HepG2 (cell line): Measurements from ENCODE around the gene DNPH1. TPM values are rescaled to one million over a fixed set of nuclear protein-coding genes. Genes with fewer than 3 reads are reported as not detected.

Source experiments
- CCAR2 ChIP-seq: fragments of 200-400 bp; formaldehyde crosslinking; optimal IDR thresholded peaks from 2 replicates; pipeline ENCODE3; 2018; ENCODE audit warnings: low read depth, mild to moderate bottlenecking, low read length, moderate library complexity
- CENPX ChIP-seq: sonication (generic); formaldehyde crosslinking; IDR thresholded peaks from 2 replicates; pipeline ENCODE4 v1.9.0; 2021; ENCODE audit warnings: mild to moderate bottlenecking, missing genetic modification reagents, moderate library complexity
- DZIP1 ChIP-seq: sonication (generic); formaldehyde crosslinking; IDR thresholded peaks from 2 replicates; pipeline ENCODE4 v1.5.0; 2020; ENCODE audit warnings: mild to moderate bottlenecking, missing genetic modification reagents
- KDM1A ChIP-seq: IDR thresholded peaks from 2 replicates; pipeline ENCODE4 v1.6.1; 2016; ENCODE audit warnings: missing compliant biosample characterization
- KLF11 ChIP-seq: IDR thresholded peaks from 2 replicates; pipeline ENCODE4 v1.6.1; 2016; ENCODE audit warnings: missing compliant biosample characterization
- LCORL ChIP-seq, 2 experiments: fragments of 450-650 bp in 1 of 2; sonication (generic) in 1 of 2; formaldehyde crosslinking in 1 of 2; IDR thresholded peaks; 2 replicates each; pipeline versions ENCODE4 v1.5.0 to v1.6.1; 2017 to 2020; ENCODE audit warnings: antibody characterized with exemption in 1 of 2, missing genetic modification reagents in 1 of 2
- MNT ChIP-seq: fragments of 450-650 bp; IDR thresholded peaks from 2 replicates; pipeline ENCODE4 v1.6.1; 2016
- NFYB ChIP-seq: sonication (generic); formaldehyde crosslinking; IDR thresholded peaks from 2 replicates; pipeline ENCODE4 v1.4.0; 2020; ENCODE audit warnings: missing genetic modification reagents
- NONO ChIP-seq, 2 experiments: fragments of 450-650 bp in 1 of 2; sonication (generic) in 1 of 2; formaldehyde crosslinking in 1 of 2; IDR thresholded peaks in 1 of 2; conservative IDR thresholded peaks in 1 of 2; 2 replicates each; pipeline versions ENCODE4 v1.6.1 to v1.8.0; 2017 to 2022; ENCODE audit warnings: mild to moderate bottlenecking in 1 of 2, missing genetic modification reagents in 1 of 2, moderate library complexity in 1 of 2
- SP2 ChIP-seq: sonication (generic); formaldehyde crosslinking; IDR thresholded peaks from 2 replicates; pipeline ENCODE4 v1.5.1; 2020; ENCODE audit warnings: mild to moderate bottlenecking, missing genetic modification reagents
- TBX2 ChIP-seq: sonication (generic); formaldehyde crosslinking; IDR thresholded peaks from 2 replicates; pipeline ENCODE4 v1.5.0; 2020; ENCODE audit warnings: missing genetic modification reagents, mild to moderate bottlenecking, borderline replicate concordance
- ZBTB37 ChIP-seq: sonication (generic); formaldehyde crosslinking; IDR thresholded peaks from 2 replicates; pipeline ENCODE4 v1.4.0; 2020; ENCODE audit warnings: mild to moderate bottlenecking, missing genetic modification reagents
- ZNF121 ChIP-seq: sonication (generic); formaldehyde crosslinking; IDR thresholded peaks from 2 replicates; pipeline ENCODE4 v1.5.0; 2020; ENCODE audit warnings: mild to moderate bottlenecking, missing genetic modification reagents
- ZNF317 ChIP-seq: sonication (generic); formaldehyde crosslinking; IDR thresholded peaks from 2 replicates; pipeline ENCODE4 v1.5.0; 2020; ENCODE audit warnings: mild to moderate bottlenecking, missing genetic modification reagents
- ZNF484 ChIP-seq: sonication (generic); formaldehyde crosslinking; IDR thresholded peaks from 2 replicates; pipeline ENCODE4 v1.5.1; 2020; ENCODE audit warnings: mild to moderate bottlenecking, low read depth, missing genetic modification reagents, borderline replicate concordance
- ZNF550 ChIP-seq: sonication (generic); formaldehyde crosslinking; IDR thresholded peaks from 2 replicates; pipeline ENCODE4 v1.4.0; 2020; ENCODE audit warnings: mild to moderate bottlenecking, missing genetic modification reagents, borderline replicate concordance
- ZNF720 ChIP-seq: sonication (generic); formaldehyde crosslinking; IDR thresholded peaks from 2 replicates; pipeline ENCODE4 v1.4.0; 2020; ENCODE audit warnings: missing genetic modification reagents
- ZNF780A ChIP-seq: sonication (generic); formaldehyde crosslinking; IDR thresholded peaks from 2 replicates; pipeline ENCODE4 v1.8.0; 2022; ENCODE audit warnings: mild to moderate bottlenecking, missing genetic modification reagents, moderate library complexity
- polyA plus RNA-seq, 8 experiments: library from polyadenylated mRNA; depleted of rRNA in 3 of 8; stranded (reverse) in 7 of 8; unstranded in 1 of 8; fragments of >200 nt; fragmentation: Illumina TruSeq in 4 of 8; extraction: Trizol in 4 of 8; gene quantifications; 2 replicates each; pipeline versions ENCODE4 v1.2.1 to v1.2.3, GENCODE V29; 2011 to 2016; ENCODE audit warnings: low read depth in 4 of 8, missing spikeins in 1 of 8, mixed read lengths in 1 of 8; ENCODE audit not compliant: insufficient read depth in 1 of 8
- total RNA-seq, 5 experiments: library from RNA; depleted of rRNA; stranded (reverse); fragments of >200 nt; fragmentation: Illumina TruSeq; extraction: Trizol; gene quantifications; 2 replicates each; pipeline ENCODE4 v1.2.3, GENCODE V29; 2016; ENCODE audit warnings: low read depth in 1 of 5
- TF ChIP-seq, protein P1 (sequence below): IDR thresholded peaks from 2 replicates; pipeline ENCODE4 v1.6.1; 2016; ENCODE audit warnings: missing compliant biosample characterization, missing genetic modification reagents, borderline replicate concordance
- TF ChIP-seq, protein P2 (sequence below): sonication (generic); formaldehyde crosslinking; IDR thresholded peaks from 2 replicates; pipeline ENCODE4 v1.8.0; 2022; ENCODE audit warnings: mild to moderate bottlenecking, missing genetic modification reagents

Gene DNPH1
- total and polyA plus RNA-seq, 2 of the 13 experiments (the other 11 are each of a cell fraction or from before 2014, with no cell fraction given), result 56.5 to 75.1 TPM

DNA sequence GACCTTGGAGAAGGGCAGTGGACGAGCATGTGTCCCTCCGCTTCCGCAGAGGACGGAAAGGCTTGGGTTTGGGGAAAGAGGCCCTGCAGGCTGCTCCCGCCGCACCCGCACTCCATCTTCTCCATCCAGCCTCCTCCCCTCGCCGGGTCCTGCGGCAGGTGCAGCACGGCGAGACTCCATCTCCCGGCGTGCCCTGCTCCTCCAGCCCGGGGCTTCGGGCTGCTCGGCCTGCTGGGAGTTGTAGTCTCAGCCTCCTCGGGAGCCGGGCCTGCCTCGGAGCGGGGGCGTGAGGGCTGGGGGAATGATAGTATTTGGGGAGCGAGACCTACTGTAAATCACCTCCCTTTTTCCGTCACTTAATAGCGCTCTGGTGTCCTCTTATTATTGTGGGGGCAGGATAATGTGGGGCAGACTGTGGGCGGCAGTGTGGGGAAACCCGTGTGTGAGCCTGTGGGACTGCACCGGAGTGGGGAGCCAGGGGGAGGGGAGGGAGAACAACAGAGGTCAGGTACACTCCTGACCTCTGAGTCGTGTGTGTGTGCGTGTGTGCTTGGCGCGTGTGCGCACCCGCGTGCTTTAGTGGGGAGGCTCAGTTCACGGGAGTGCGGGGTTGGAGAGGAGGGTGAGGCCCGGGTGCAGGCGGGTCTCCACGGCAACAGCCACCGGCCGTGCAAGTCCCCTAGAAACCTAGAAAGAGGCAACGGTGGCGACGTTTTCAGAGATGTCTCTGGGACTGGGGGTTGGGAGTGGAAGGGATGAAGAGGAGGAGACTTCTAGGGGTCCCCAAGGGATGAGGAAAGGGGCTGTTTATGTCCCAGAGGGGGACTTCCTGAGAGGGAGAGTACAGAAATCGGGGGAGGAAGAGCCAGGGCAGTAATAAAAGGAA lies 18.1 kb upstream of the DNPH1 start (continued):
- TF ChIP-seq, protein P1, sequence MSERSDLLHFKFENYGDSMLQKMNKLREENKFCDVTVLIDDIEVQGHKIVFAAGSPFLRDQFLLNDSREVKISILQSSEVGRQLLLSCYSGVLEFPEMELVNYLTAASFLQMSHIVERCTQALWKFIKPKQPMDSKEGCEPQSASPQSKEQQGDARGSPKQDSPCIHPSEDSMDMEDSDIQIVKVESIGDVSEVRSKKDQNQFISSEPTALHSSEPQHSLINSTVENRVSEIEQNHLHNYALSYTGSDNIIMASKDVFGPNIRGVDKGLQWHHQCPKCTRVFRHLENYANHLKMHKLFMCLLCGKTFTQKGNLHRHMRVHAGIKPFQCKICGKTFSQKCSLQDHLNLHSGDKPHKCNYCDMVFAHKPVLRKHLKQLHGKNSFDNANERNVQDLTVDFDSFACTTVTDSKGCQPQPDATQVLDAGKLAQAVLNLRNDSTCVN (CRISPR knock-in tag), result no peak; the same call in none of the 2 replicates
- TF ChIP-seq ZNF550 (no peak), TBX2 (CRISPR knock-in tag) (0 out of 2 replicates have a peak, but pooled peaks have one; percentile 39), DZIP1 (no peak), LCORL (IDR thresholded peaks at IDR 0.05) (no peak), LCORL (CRISPR knock-in tag; IDR thresholded peaks at IDR 0.05) (peak; percentile 67), ZNF780A (CRISPR knock-in tag) (0 out of 2 replicates have a peak, but pooled peaks have one; percentile 64), KDM1A (peak; percentile 48; the same call in 1 of the 2 replicates), CCAR2 (no peak), ZNF484 (CRISPR knock-in tag) (no peak), ZNF720 (CRISPR knock-in tag) (no peak), ZNF317 (CRISPR knock-in tag) (peak; percentile 71; the same call in 1 of the 2 replicates), NONO (IDR thresholded peaks at IDR 0.05) (no peak), NONO (CRISPR knock-in tag; conservative IDR thresholded peaks at IDR 0.05) (peak; percentile 74), SP2 (CRISPR knock-in tag) (no peak; the same call in 1 of the 2 replicates), ZNF121 (CRISPR knock-in tag) (no peak), NFYB (CRISPR knock-in tag) (0 out of 2 replicates have a peak, but pooled peaks have one; percentile 32), KLF11 (CRISPR knock-in tag) (no peak), ZBTB37 (CRISPR knock-in tag) (no peak), MNT (no peak), CENPX (CRISPR knock-in tag) (no peak)
- TF ChIP-seq, protein P2, sequence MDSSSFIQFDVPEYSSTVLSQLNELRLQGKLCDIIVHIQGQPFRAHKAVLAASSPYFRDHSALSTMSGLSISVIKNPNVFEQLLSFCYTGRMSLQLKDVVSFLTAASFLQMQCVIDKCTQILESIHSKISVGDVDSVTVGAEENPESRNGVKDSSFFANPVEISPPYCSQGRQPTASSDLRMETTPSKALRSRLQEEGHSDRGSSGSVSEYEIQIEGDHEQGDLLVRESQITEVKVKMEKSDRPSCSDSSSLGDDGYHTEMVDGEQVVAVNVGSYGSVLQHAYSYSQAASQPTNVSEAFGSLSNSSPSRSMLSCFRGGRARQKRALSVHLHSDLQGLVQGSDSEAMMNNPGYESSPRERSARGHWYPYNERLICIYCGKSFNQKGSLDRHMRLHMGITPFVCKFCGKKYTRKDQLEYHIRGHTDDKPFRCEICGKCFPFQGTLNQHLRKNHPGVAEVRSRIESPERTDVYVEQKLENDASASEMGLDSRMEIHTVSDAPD (CRISPR knock-in tag), result no peak
